ENCODE measurements around the gene ILK. TPM values are rescaled to one million over a fixed set of nuclear protein-coding genes. Genes with fewer than 3 reads are reported as not detected.

Gene ILK
- total RNA-seq, 1 donor from 2014 or later, result 85.6 TPM

DNA sequence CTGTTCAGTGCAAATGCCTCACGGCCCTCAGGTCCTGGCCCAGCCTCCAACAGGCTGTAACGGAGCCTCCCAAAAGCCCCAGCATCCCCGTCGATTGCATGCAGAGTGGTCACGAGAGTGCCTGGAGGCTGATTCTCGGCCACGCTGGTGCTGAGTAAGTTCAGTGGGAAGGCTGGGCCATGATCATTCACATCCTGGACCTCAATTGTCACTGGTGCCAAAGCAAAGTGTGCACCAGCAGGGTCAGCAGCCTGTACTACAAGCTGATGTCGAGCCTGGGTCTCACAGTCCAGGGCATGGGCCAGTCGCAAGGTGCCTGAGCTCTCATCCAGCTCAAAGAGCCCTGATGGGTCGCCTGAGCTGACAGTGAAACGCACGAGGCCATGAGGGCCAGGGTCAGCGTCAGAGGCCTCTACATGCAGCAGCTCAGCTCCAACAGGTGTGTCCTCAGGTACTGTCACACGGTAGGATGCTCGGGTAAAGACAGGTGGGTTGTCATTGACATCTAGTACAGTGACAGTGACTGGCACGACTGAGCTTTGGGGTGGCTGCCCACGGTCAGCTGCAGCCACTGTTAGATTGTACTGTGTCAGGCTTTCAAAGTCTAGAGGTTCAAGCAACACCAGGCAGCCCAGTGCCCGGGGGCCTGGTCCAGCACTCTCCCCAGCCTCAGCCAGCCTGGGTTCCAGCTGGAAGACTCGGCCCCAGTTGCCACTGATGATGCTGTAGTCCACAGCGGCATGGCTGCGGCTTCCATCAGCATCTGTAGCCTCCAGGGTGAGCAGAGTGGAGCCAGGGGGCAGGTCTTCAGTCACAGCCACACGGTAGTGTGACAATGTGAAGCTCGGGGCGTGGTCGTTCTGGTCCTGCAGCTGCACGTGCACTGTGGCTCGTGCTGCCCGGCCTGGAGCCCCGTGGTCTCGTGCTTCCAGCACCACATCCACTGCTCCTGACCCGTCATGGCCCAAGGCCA is 20.1 kb downstream of the ILK start:
- Mint-ChIP-seq H3K4me1 (no peaks in the 10 kb centered on the region), H3K4me3 (no peak overlapping the region), H3K36me3 (peaks cover 19% of the 10 kb centered on the region), H3K27ac (no peak overlapping the region), H3K9me3 (no peaks in the 10 kb centered on the region), H3K27me3 (ENCODE audit: insufficient read depth, low read depth) (no peaks in the 10 kb centered on the region)
- Histone ChIP-seq H3K27me3 (peaks cover 2% of the 10 kb centered on the region), H3K36me3 (no peaks in the 10 kb centered on the region), H3K27ac (no peak overlapping the region), H2AFZ (replicated peaks) (no peak overlapping the region), H3K79me2 (ENCODE audit: low read depth) (peaks cover 1% of the 10 kb centered on the region), H4K20me1 (ENCODE audit: low read depth) (no peaks in the 10 kb centered on the region), H3K9me3 (ENCODE audit: low read depth) (no peaks in the 10 kb centered on the region), H3F3A (ENCODE audit: low read depth) (peaks cover 11% of the 10 kb centered on the region), H3K4me2 (no peak overlapping the region), H3K4me3 (no peak overlapping the region), H3K9ac (no peak overlapping the region), H3K4me1 (peaks cover 17% of the 10 kb centered on the region)
- no peak for DNase-seq (ENCODE audit: low spot score)
- TF ChIP-seq, protein P1, sequence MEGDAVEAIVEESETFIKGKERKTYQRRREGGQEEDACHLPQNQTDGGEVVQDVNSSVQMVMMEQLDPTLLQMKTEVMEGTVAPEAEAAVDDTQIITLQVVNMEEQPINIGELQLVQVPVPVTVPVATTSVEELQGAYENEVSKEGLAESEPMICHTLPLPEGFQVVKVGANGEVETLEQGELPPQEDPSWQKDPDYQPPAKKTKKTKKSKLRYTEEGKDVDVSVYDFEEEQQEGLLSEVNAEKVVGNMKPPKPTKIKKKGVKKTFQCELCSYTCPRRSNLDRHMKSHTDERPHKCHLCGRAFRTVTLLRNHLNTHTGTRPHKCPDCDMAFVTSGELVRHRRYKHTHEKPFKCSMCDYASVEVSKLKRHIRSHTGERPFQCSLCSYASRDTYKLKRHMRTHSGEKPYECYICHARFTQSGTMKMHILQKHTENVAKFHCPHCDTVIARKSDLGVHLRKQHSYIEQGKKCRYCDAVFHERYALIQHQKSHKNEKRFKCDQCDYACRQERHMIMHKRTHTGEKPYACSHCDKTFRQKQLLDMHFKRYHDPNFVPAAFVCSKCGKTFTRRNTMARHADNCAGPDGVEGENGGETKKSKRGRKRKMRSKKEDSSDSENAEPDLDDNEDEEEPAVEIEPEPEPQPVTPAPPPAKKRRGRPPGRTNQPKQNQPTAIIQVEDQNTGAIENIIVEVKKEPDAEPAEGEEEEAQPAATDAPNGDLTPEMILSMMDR (IDR thresholded peaks at IDR 0.05), result no peak
- TF ChIP-seq EZH2phosphoT487 (IDR thresholded peaks at IDR 0.05), result no peak

DNA sequence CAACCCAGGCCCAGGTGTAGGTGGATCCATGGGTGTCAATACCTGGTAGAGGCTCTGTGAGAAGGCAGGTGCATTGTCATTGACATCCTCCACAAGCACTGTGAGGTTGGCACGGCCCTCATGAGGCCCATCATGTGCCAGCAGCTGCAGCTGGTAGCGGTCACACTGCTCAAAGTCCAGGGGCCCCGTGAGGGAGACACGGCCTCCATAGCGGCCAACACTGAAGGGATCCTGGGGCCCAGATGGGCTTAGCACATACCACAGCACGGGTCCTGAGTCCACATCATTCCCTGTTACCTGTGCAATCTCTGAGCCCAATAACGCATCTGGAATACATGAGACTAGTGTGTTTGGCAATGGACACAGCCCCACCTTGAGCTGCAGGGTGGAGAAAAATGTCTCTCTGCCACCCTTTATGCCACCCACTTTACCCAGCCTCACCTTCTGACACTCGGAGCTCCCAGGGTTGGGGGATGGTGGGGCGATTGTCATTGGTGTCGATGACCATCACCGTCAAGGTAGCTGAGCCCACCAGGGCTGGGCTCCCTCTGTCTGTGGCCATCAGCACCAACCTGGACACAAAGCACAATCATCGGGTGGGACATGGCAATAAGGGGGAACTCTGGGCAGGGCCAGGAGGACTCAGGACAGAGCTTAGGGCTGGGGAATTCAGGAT is 21.7 kb downstream of the ILK start:
- Mint-ChIP-seq H3K36me3 (peaks cover 24% of the 10 kb centered on the region), H3K4me1 (no peaks in the 10 kb centered on the region), H3K4me3 (no peak overlapping the region), H3K27ac (no peak overlapping the region), H3K9me3 (no peaks in the 10 kb centered on the region), H3K27me3 (ENCODE audit: insufficient read depth, low read depth) (no peaks in the 10 kb centered on the region)
- Histone ChIP-seq H2AFZ (replicated peaks) (no peak overlapping the region), H3K9me3 (ENCODE audit: low read depth) (no peaks in the 10 kb centered on the region), H3K4me1 (peaks cover 12% of the 10 kb centered on the region), H3K9ac (no peak overlapping the region), H3K27ac (no peak overlapping the region), H3K36me3 (no peaks in the 10 kb centered on the region), H3K4me3 (no peak overlapping the region), H3K4me2 (no peak overlapping the region), H3K79me2 (ENCODE audit: low read depth) (no peaks in the 10 kb centered on the region), H3F3A (ENCODE audit: low read depth) (peaks cover 10% of the 10 kb centered on the region), H3K27me3 (peaks cover 18% of the 10 kb centered on the region), H4K20me1 (ENCODE audit: low read depth) (no peaks in the 10 kb centered on the region)
- TF ChIP-seq EZH2phosphoT487 (IDR thresholded peaks at IDR 0.05), result no peak
- TF ChIP-seq EZH2 (IDR thresholded peaks at IDR 0.05), result no peak
- TF ChIP-seq, protein P1 (IDR thresholded peaks at IDR 0.05), result no peak
- DNase-seq (ENCODE audit: low spot score), result no peak

DNA sequence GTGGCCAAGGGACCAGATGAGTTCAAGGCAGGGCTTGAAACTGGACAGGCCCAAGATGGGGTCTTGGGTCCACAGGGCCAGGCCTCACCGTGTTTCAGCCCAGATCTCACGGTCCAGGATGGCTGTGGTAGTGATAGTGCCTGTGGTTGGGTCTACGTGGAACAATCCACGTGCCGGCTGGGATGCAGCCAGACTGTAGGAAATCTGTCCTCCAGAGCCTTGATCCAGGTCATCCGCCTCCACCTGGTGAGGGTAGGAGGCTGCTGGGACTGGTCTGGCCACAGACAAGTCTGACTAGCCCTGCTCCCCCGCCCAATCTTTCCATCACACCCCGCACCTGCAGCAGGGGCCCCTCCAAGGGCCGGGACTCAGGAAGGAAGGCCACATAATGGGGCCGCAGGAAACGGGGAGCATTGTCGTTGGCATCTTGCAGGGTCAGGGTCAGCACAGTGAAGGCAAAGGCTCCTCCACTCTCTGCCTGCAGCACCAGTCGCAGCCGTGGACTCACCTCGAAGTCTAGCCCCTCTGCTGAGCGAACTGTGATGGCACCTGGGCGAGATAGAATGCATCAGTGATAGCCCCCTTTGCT is 22.4 kb downstream of the ILK start:
- H3K36me3 ChIP-seq, result no peaks in the 10 kb centered on the region

More for the DNA sequence above, 22.4 kb downstream of the ILK start:
- no peaks in the 10 kb centered on the region for H3K9me3 Mint-ChIP-seq
- no peaks in the 10 kb centered on the region for H3K4me1 Mint-ChIP-seq
- H3K36me3 Mint-ChIP-seq, result peaks cover 28% of the 10 kb centered on the region
- Histone ChIP-seq H3K27ac (no peak overlapping the region), H3K79me2 (ENCODE audit: low read depth) (no peaks in the 10 kb centered on the region), H3K4me2 (no peak overlapping the region), H2AFZ (replicated peaks) (no peak overlapping the region), H4K20me1 (ENCODE audit: low read depth) (peaks cover 1% of the 10 kb centered on the region), H3K4me3 (no peak overlapping the region), H3K9ac (no peak overlapping the region), H3K9me3 (ENCODE audit: low read depth) (no peaks in the 10 kb centered on the region), H3K4me1 (peaks cover 6% of the 10 kb centered on the region), H3F3A (ENCODE audit: low read depth) (peaks cover 7% of the 10 kb centered on the region), H3K27me3 (peaks cover 24% of the 10 kb centered on the region)
- no peak overlapping the region for H3K27ac Mint-ChIP-seq
- H3K27me3 Mint-ChIP-seq (ENCODE audit: insufficient read depth, low read depth), result no peaks in the 10 kb centered on the region
- DNase-seq (ENCODE audit: low spot score), result no peak
- H3K4me3 Mint-ChIP-seq, result no peak overlapping the region
- TF ChIP-seq, protein P1 (IDR thresholded peaks at IDR 0.05), result no peak
- no peak for TF ChIP-seq EZH2phosphoT487 (IDR thresholded peaks at IDR 0.05)
- TF ChIP-seq EZH2 (IDR thresholded peaks at IDR 0.05), result no peak
